Measurements from ENCODE around the gene PELO. TPM values are rescaled to one million over a fixed set of nuclear protein-coding genes. Genes with fewer than 3 reads are reported as not detected.

The PELO gene
- total RNA-seq, 1 experiment from 2014 or later: 8.0 TPM

DNA sequence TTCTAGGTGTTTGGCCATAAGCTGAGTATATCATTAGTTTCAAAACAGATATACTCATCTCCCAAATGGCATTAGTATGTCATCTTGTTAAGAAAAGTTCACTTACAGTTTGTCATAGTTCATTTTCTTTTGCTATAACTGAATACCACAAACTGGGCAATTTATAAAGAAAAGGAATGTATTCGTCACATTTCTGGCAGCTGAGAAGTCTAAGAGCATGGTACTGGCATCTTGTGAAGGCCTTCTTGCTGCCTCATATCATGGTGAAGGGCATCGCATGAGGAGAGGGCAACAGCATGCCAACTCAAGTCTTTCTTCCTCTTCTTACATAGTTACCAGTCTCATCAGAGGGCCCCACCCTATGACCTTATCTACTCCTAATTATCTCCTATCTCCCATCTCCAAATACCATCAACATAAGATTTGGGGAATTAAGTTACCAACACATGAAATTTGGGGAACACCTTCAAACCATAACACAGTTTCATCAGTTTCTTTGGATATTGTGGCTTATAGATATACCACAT is 20.4 kb upstream of the PELO start:
- H3K9me3 ChIP-seq (ENCODE audit: low read length): no peaks in the 10 kb centered on the region
- no peaks in the 10 kb centered on the region for H3K36me3 ChIP-seq (ENCODE audit: insufficient read depth, low read length)
- no peaks in the 10 kb centered on the region for H3K9me2 ChIP-seq (replicated peaks; ENCODE audit: insufficient read depth, low read length)
- no peak overlapping the region for H3K27ac ChIP-seq (ENCODE audit: low read length)
- H3K4me3 ChIP-seq (ENCODE audit: low read length): no peak overlapping the region
- H3K79me2 ChIP-seq (ENCODE audit: low read length): no peaks in the 10 kb centered on the region
- H3K27me3 ChIP-seq (ENCODE audit: low read length): no peaks in the 10 kb centered on the region
- no peak overlapping the region for H3K9ac ChIP-seq (ENCODE audit: low read length)
- H2AFZ ChIP-seq (ENCODE audit: low read length): no peak overlapping the region
- no peaks in the 10 kb centered on the region for H3K4me1 ChIP-seq (ENCODE audit: low read length)
- no peaks in the 10 kb centered on the region for H4K20me1 ChIP-seq (ENCODE audit: insufficient read depth, low read depth, low read length)
- no peak overlapping the region for H3K4me2 ChIP-seq (ENCODE audit: low read depth, low read length, poor library complexity, severe bottlenecking)
- DNase-seq: no peak

- H3K4me3 ChIP-seq (ENCODE audit: low read length): no peak overlapping the region
- no peaks in the 10 kb centered on the region for H3K36me3 ChIP-seq (ENCODE audit: insufficient read depth, low read length)
- no peaks in the 10 kb centered on the region for H3K27me3 ChIP-seq (ENCODE audit: low read length)
- H3K79me2 ChIP-seq (ENCODE audit: low read length): no peaks in the 10 kb centered on the region
- no peak overlapping the region for H3K9ac ChIP-seq (ENCODE audit: low read length)
- no peaks in the 10 kb centered on the region for H3K9me2 ChIP-seq (replicated peaks; ENCODE audit: insufficient read depth, low read length)
- H3K9me3 ChIP-seq (ENCODE audit: low read length): no peaks in the 10 kb centered on the region
- H2AFZ ChIP-seq (ENCODE audit: low read length): no peak overlapping the region
- H3K27ac ChIP-seq (ENCODE audit: low read length): no peak overlapping the region
- H3K4me2 ChIP-seq (ENCODE audit: low read depth, low read length, poor library complexity, severe bottlenecking): no peak overlapping the region
- no peaks in the 10 kb centered on the region for H4K20me1 ChIP-seq (ENCODE audit: insufficient read depth, low read depth, low read length)
- DNase-seq: no peak
- H3K4me1 ChIP-seq (ENCODE audit: low read length): no peaks in the 10 kb centered on the region
These were observed 19.8 kb upstream of the PELO start for GRCh38 chr5:52767766-52768480.

- Histone ChIP-seq H3K79me2 (ENCODE audit: low read length) (no peaks in the 10 kb centered on the region), H3K36me3 (ENCODE audit: insufficient read depth, low read length) (no peaks in the 10 kb centered on the region), H3K9ac (ENCODE audit: low read length) (no peak overlapping the region), H3K4me3 (ENCODE audit: low read length) (no peak overlapping the region), H3K9me3 (ENCODE audit: low read length) (no peaks in the 10 kb centered on the region), H3K9me2 (replicated peaks; ENCODE audit: insufficient read depth, low read length) (no peaks in the 10 kb centered on the region), H2AFZ (ENCODE audit: low read length) (no peak overlapping the region), H3K27ac (ENCODE audit: low read length) (no peak overlapping the region), H3K27me3 (ENCODE audit: low read length) (no peaks in the 10 kb centered on the region), H3K4me2 (ENCODE audit: low read depth, low read length, poor library complexity, severe bottlenecking) (no peak overlapping the region), H4K20me1 (ENCODE audit: insufficient read depth, low read depth, low read length) (no peaks in the 10 kb centered on the region), H3K4me1 (ENCODE audit: low read length) (no peaks in the 10 kb centered on the region)
- DNase-seq: no peak
These were observed 18.7 kb upstream of the PELO start for GRCh38 chr5:52769061-52769460.

GRCh38 chr5:52770287-52770939 is 17.3 kb upstream of the PELO start:
- Histone ChIP-seq H3K9me2 (replicated peaks; ENCODE audit: insufficient read depth, low read length) (no peaks in the 10 kb centered on the region), H3K27me3 (ENCODE audit: low read length) (no peaks in the 10 kb centered on the region), H3K4me3 (ENCODE audit: low read length) (no peak overlapping the region), H3K4me2 (ENCODE audit: low read depth, low read length, poor library complexity, severe bottlenecking) (no peak overlapping the region), H3K79me2 (ENCODE audit: low read length) (no peaks in the 10 kb centered on the region), H4K20me1 (ENCODE audit: insufficient read depth, low read depth, low read length) (no peaks in the 10 kb centered on the region), H3K4me1 (ENCODE audit: low read length) (no peaks in the 10 kb centered on the region), H3K27ac (ENCODE audit: low read length) (no peak overlapping the region), H3K36me3 (ENCODE audit: insufficient read depth, low read length) (no peaks in the 10 kb centered on the region), H3K9me3 (ENCODE audit: low read length) (no peaks in the 10 kb centered on the region), H3K9ac (ENCODE audit: low read length) (no peak overlapping the region), H2AFZ (ENCODE audit: low read length) (no peak overlapping the region)
- DNase-seq: no peak

DNA sequence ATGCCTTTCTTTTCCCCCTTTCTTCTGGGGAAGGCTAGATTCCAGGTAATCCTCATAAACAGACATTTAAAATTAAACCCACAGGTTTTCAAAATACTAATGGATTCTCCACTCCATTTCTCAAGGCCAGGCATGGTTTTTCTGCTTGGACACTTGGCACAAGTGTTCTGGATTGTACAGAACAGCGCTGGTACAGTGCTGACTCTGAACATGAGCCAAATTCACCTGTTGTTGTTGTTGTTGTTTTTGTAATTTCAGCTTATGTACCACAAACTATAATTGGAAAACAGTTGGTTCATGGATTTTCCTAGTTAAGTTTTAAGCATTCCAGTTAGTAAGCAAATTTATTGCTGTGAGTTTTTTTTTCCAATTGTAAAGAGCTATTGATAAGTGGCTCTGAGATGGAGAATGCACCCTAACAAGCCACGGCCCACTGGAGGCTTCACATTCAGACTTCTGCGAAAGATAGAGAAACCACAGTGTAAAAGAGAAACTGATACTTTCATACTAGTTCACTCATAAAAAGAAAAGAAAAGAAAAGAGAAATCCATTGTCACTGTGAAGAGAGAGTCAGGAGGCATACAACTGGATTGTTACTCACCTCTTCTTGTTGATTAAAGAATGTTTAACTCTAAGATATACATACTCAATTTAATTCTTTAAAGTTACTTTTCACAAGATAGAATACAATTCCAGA is 16.2 kb upstream of the PELO start:
- Histone ChIP-seq H3K36me3 (ENCODE audit: insufficient read depth, low read length) (no peaks in the 10 kb centered on the region), H3K79me2 (ENCODE audit: low read length) (no peaks in the 10 kb centered on the region), H3K4me1 (ENCODE audit: low read length) (no peaks in the 10 kb centered on the region), H2AFZ (ENCODE audit: low read length) (no peak overlapping the region), H3K27me3 (ENCODE audit: low read length) (no peaks in the 10 kb centered on the region), H4K20me1 (ENCODE audit: insufficient read depth, low read depth, low read length) (no peaks in the 10 kb centered on the region), H3K4me2 (ENCODE audit: low read depth, low read length, poor library complexity, severe bottlenecking) (no peak overlapping the region), H3K9me2 (replicated peaks; ENCODE audit: insufficient read depth, low read length) (no peaks in the 10 kb centered on the region), H3K9me3 (ENCODE audit: low read length) (no peaks in the 10 kb centered on the region), H3K4me3 (ENCODE audit: low read length) (no peak overlapping the region), H3K9ac (ENCODE audit: low read length) (no peak overlapping the region), H3K27ac (ENCODE audit: low read length) (no peak overlapping the region)
- no peak for DNase-seq

- no peak overlapping the region for H3K9ac ChIP-seq (ENCODE audit: low read length)
- no peaks in the 10 kb centered on the region for H3K4me1 ChIP-seq (ENCODE audit: low read length)
- H3K4me2 ChIP-seq (ENCODE audit: low read depth, low read length, poor library complexity, severe bottlenecking): no peak overlapping the region
- no peak overlapping the region for H2AFZ ChIP-seq (ENCODE audit: low read length)
- H4K20me1 ChIP-seq (ENCODE audit: insufficient read depth, low read depth, low read length): no peaks in the 10 kb centered on the region
- no peaks in the 10 kb centered on the region for H3K79me2 ChIP-seq (ENCODE audit: low read length)
- no peak overlapping the region for H3K4me3 ChIP-seq (ENCODE audit: low read length)
- no peaks in the 10 kb centered on the region for H3K9me3 ChIP-seq (ENCODE audit: low read length)
- no peak overlapping the region for H3K27ac ChIP-seq (ENCODE audit: low read length)
- no peaks in the 10 kb centered on the region for H3K9me2 ChIP-seq (replicated peaks; ENCODE audit: insufficient read depth, low read length)
- no peaks in the 10 kb centered on the region for H3K36me3 ChIP-seq (ENCODE audit: insufficient read depth, low read length)
- no peaks in the 10 kb centered on the region for H3K27me3 ChIP-seq (ENCODE audit: low read length)
- no peak for DNase-seq
These were observed 15.0 kb upstream of the PELO start for GRCh38 chr5:52772668-52773067.

DNA sequence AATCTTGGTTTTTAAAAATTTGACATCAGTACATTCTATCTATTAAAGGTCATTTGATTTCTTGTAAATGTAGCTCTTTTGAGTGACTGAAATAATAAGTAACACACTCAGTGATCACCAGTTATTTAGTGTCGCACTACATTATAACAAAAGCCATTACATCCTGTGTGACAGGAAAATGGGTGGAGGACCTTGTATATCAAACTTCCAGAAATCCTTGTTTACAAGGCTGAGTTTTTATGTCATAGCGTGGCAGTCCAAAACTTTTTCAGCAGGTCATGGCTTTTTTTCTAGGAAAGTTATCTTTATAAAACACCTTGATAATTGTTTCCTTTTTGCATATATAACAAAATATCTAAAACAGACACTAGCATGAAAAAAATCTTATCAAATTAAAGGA is 14.4 kb upstream of the PELO start:
- Histone ChIP-seq H4K20me1 (ENCODE audit: insufficient read depth, low read depth, low read length) (no peaks in the 10 kb centered on the region), H3K9me3 (ENCODE audit: low read length) (no peaks in the 10 kb centered on the region), H3K27ac (ENCODE audit: low read length) (no peak overlapping the region), H3K9me2 (replicated peaks; ENCODE audit: insufficient read depth, low read length) (no peaks in the 10 kb centered on the region), H3K27me3 (ENCODE audit: low read length) (no peaks in the 10 kb centered on the region), H3K36me3 (ENCODE audit: insufficient read depth, low read length) (no peaks in the 10 kb centered on the region), H3K9ac (ENCODE audit: low read length) (no peak overlapping the region), H2AFZ (ENCODE audit: low read length) (no peak overlapping the region), H3K4me2 (ENCODE audit: low read depth, low read length, poor library complexity, severe bottlenecking) (no peak overlapping the region), H3K4me3 (ENCODE audit: low read length) (no peak overlapping the region), H3K79me2 (ENCODE audit: low read length) (no peaks in the 10 kb centered on the region), H3K4me1 (ENCODE audit: low read length) (no peaks in the 10 kb centered on the region)
- no peak for DNase-seq

GRCh38 chr5:52774005-52774410 is 13.7 kb upstream of the PELO start:
- Histone ChIP-seq H3K9me3 (ENCODE audit: low read length) (no peaks in the 10 kb centered on the region), H3K27ac (ENCODE audit: low read length) (no peak overlapping the region), H3K27me3 (ENCODE audit: low read length) (no peaks in the 10 kb centered on the region), H3K36me3 (ENCODE audit: insufficient read depth, low read length) (no peaks in the 10 kb centered on the region), H4K20me1 (ENCODE audit: insufficient read depth, low read depth, low read length) (no peaks in the 10 kb centered on the region), H3K9me2 (replicated peaks; ENCODE audit: insufficient read depth, low read length) (no peaks in the 10 kb centered on the region), H2AFZ (ENCODE audit: low read length) (no peak overlapping the region), H3K4me3 (ENCODE audit: low read length) (no peak overlapping the region), H3K9ac (ENCODE audit: low read length) (no peak overlapping the region), H3K4me2 (ENCODE audit: low read depth, low read length, poor library complexity, severe bottlenecking) (no peak overlapping the region), H3K4me1 (ENCODE audit: low read length) (no peaks in the 10 kb centered on the region), H3K79me2 (ENCODE audit: low read length) (no peaks in the 10 kb centered on the region)
- DNase-seq: no peak
